Heart right ventricle (tissue), 16 donors: ENCODE measurements around the gene CPLX3. TPM values are rescaled to one million over a fixed set of nuclear protein-coding genes. Genes with fewer than 3 reads are reported as not detected.
A peak's percentile ranks its signal among the peaks of the same experiment; 100 is the strongest.

Experiments
- ATAC-seq, 8 donors: fragments of 200-7000 bp; cut with Tn5 transposase; one replicate each; pipeline ENCODE4 v1.9.1; 2020; ENCODE audit warnings: mild to moderate bottlenecking in 8 of 8, moderate library complexity in 8 of 8, moderate number of reproducible peaks in 1 of 8
- DNase-seq, 2 donors: peaks; one replicate each; pipeline ENCODE4 v3.0.0-alpha.2; 2020
- H3K27ac ChIP-seq, 10 donors: fragments of 200-600 bp; sonication (generic) in 2 of 10; one replicate each; pipeline versions ENCODE4 v1.5.0 to v1.8.0; 2020 to 2022; ENCODE audit warnings: mild to moderate bottlenecking in 3 of 10
- H3K27me3 ChIP-seq, 7 donors: fragments of 200-600 bp; one replicate each; pipeline ENCODE4 v1.8.0; 2021 to 2022; ENCODE audit warnings: mild to moderate bottlenecking in 2 of 7
- H3K36me3 ChIP-seq, 9 donors: fragments of 200-600 bp; sonication (generic) in 1 of 9; one replicate each; pipeline versions ENCODE4 v1.5.0 to v1.8.0; 2020 to 2022; ENCODE audit warnings: mild to moderate bottlenecking in 2 of 9
- H3K4me1 ChIP-seq, 9 donors: fragments of 200-600 bp; sonication (generic) in 1 of 9; one replicate each; pipeline versions ENCODE4 v1.5.0 to v1.8.0; 2020 to 2022; ENCODE audit warnings: mild to moderate bottlenecking in 4 of 9
- H3K4me3 ChIP-seq, 10 donors: fragments of 200-600 bp; sonication (generic) in 2 of 10; one replicate each; pipeline versions ENCODE4 v1.5.0 to v1.8.0; 2020 to 2022; ENCODE audit warnings: mild to moderate bottlenecking in 7 of 10, moderate library complexity in 2 of 10
- H3K9me3 ChIP-seq, 11 donors: fragments of 200-600 bp in 10 of 11; sonication (generic) in 2 of 11; one replicate each; pipeline versions ENCODE4 v1.5.0 to v1.8.0; 2013 to 2022; ENCODE audit warnings: mild to moderate bottlenecking in 2 of 11, control low read depth in 1 of 11, moderate library complexity in 1 of 11
- CTCF ChIP-seq, 9 donors: fragments of 200-600 bp; sonication (generic) in 2 of 9; IDR thresholded peaks; one replicate each; pipeline versions ENCODE4 v1.5.0 to v1.8.0; 2021 to 2022; ENCODE audit warnings: antibody characterized with exemption in 9 of 9, mild to moderate bottlenecking in 5 of 9, moderate library complexity in 1 of 9
- WGBS, 2 donors: extraction: QIAGEN DNeasy Blood & Tissue Kit; methylation state at CpG; one replicate each; pipeline ENCODE4 v1.1.7; 2013; ENCODE audit warnings: inconsistent platforms in 1 of 2; 5-methylcytosine and 5-hydroxymethylcytosine counted together
- intact Hi-C, 10 donors: fragments of 100-400 bp; cut with DNase I; formaldehyde crosslinking; loops; one replicate each; pipeline versions ENCODE4 v1.11.1 to v1.14.2; 2022
- polyA plus RNA-seq, 2 donors: library from polyadenylated mRNA; stranded (reverse); fragments of 200-250 nt; gene quantifications; one replicate each; pipeline ENCODE4 v1.2.3, GENCODE V29; 2013
- total RNA-seq, 10 donors: library from RNA; stranded (reverse); fragmentation: NEBNext Ultra II Directional in 3 of 10; extraction: Animal tissue kit (Norgen Biotek cat#: 25700) in 3 of 10; gene quantifications; one replicate each; pipeline versions ENCODE4 v1.2.1 to v1.2.4, GENCODE V29; 2021 to 2023
- donor health status: Arrhythmogenic right ventricular cardiomyopathy.
- donor health status: ischemic (EF 13 %, LVEDD 7.1; RV severe dilation, severe dysfunction).
- donor health status: healthy with polysubstance abuse.
- donor health status: DM: no; HTN: yes; CAD: no.
- donor health status: DM: no; HTN: no; CAD: no.
- donor health status: ischemic (EF 25% LVEDD 6.9; RV normal size, moderate dysfunction).
- donor health status: ischemic (EF 25% LVEDD 5.7; RV mildly dilated, moderate dysfunction).
- donor health status: healthy.
- donor health status: DM: yes; HTN: yes; CAD: no.
- donor health status: Ischemic cardiomyopathy.
- donor health status: ischemic (EF 35%, LVEDD 5.7; RV mildly dilated, moderate dysfunction).
- donor health status: nonischemic (EF 11% LVEDD 7.7; RV severe dilation, severe dysfunction).
- donor health status: DM: yes; HTN: yes; CAD: no.
- donor health status: PGD.
- donor health status: ischemic (EF 29% LVEDD 5.4; RV normal size, mild dysfunction).
- donor health status: nonischemic (EF 23%, LVEDD 6.1; RV moderate dilation, normal function).

CPLX3 gene
- total and polyA plus RNA-seq, 12 donors, result 0.04 to 14.6 (median 1.3) TPM; not detected in 1

- intact Hi-C loops, result loop anchor here in 3 of 10 donors (2.0 to 10.0 kb wide), 3 partner anchors 23 to 61 kb away; partner anchors contain the start of genes MPI (in 2 of the 3) and CSK (in 1 of the 3)
- no peak overlapping the region for H3K4me3 ChIP-seq
- WGBS, 2 donors, result 84 to 88% methylated on average over 4 of the region's 4 CpGs
- no peak for ATAC-seq
- H3K36me3 ChIP-seq, result peaks cover 0 to 70% (median 37%) of the 10 kb centered on the region in 9 donors
- no peaks in the 10 kb centered on the region for H3K9me3 ChIP-seq
- peak overlapping the region in 1 of 10 donors; percentile 89 for H3K27ac ChIP-seq
- no peak for DNase-seq
- no peak for TF ChIP-seq CTCF (IDR thresholded peaks at IDR 0.05)
- H3K4me1 ChIP-seq, result peaks cover 5 to 38% (median 23%) of the 10 kb centered on the region in 9 donors
- no peaks in the 10 kb centered on the region for H3K27me3 ChIP-seq
Measured at GRCh38 chr15:74845581-74845980, 19.2 kb downstream of the CPLX3 start.

- Histone ChIP-seq H3K27ac (peak overlapping the region in 7 of 10 donors; percentile 30 to 74 (median 68)), H3K4me1 (peaks cover 5 to 27% (median 16%) of the 10 kb centered on the region in 9 donors), H3K9me3 (no peaks in the 10 kb centered on the region), H3K27me3 (no peaks in the 10 kb centered on the region), H3K36me3 (peaks cover 0 to 82% (median 52%) of the 10 kb centered on the region in 9 donors), H3K4me3 (no peak overlapping the region)
- peak in 6 of 8 donors; percentile 27 to 66 (median 52) for ATAC-seq
- intact Hi-C loops, result loop anchor here in 3 of 10 donors (10.0 kb wide), 2 partner anchors 47 to 63 kb away; partner anchors contain the start of genes MPI (in 2 of the 3) and CSK (in 1 of the 3)
- WGBS, 2 donors, result 47 to 67% methylated on average over 3 of the region's 3 CpGs
- DNase-seq, result peak; percentile 51 to 65
- TF ChIP-seq CTCF (IDR thresholded peaks at IDR 0.05), result no peak
Measured at GRCh38 chr15:74847432-74847831, 21.0 kb downstream of the CPLX3 start.

- Histone ChIP-seq H3K4me3 (no peak overlapping the region), H3K4me1 (peaks cover 0 to 14% (median 6%) of the 10 kb centered on the region in 9 donors), H3K9me3 (no peaks in the 10 kb centered on the region), H3K36me3 (peaks cover 0 to 96% (median 69%) of the 10 kb centered on the region in 9 donors), H3K27ac (no peak overlapping the region), H3K27me3 (no peaks in the 10 kb centered on the region)
- intact Hi-C loops, result no loop called here
- ATAC-seq (no peak), DNase-seq (no peak)
- WGBS, 2 donors, result 99% methylated on average over 4 of the region's 4 CpGs
- TF ChIP-seq CTCF (IDR thresholded peaks at IDR 0.05), result no peak
Measured at GRCh38 chr15:74850393-74850792, 24.0 kb downstream of the CPLX3 start.

- H3K27me3 ChIP-seq, result no peaks in the 10 kb centered on the region
Measured at GRCh38 chr15:74851960-74852359, 25.5 kb downstream of the CPLX3 start.

More at GRCh38 chr15:74851960-74852359, 25.5 kb downstream of the CPLX3 start:
- H3K9me3 ChIP-seq, result no peaks in the 10 kb centered on the region
- peaks cover 0 to 85% (median 66%) of the 10 kb centered on the region in 9 donors for H3K36me3 ChIP-seq
- DNase-seq (no peak), ATAC-seq (no peak)
- intact Hi-C loops, result no loop called here
- no peak overlapping the region for H3K27ac ChIP-seq
- H3K4me1 ChIP-seq, result peaks cover 0 to 27% (median 13%) of the 10 kb centered on the region in 9 donors
- H3K4me3 ChIP-seq, result no peak overlapping the region
- no peak for TF ChIP-seq CTCF (IDR thresholded peaks at IDR 0.05)
- WGBS, 2 donors, result 96% methylated on average over 7 of the region's 7 CpGs
